Measurements from ENCODE around the gene NLRP4. TPM values are rescaled to one million over a fixed set of nuclear protein-coding genes. Genes with fewer than 3 reads are reported as not detected.
"Not testable (repeated sequence)": the region's sequence is repeated elsewhere in the genome, so short reads cannot be mapped to it uniquely, and the experiment has no call there.

The NLRP4 gene
- total and polyA plus RNA-seq, 9 donors, result 0.37 to 1.5 TPM; not detected in 7

- intact Hi-C loops (cut with DNase I), result no loop called here
- no peak for TF ChIP-seq CTCF (IDR thresholded peaks at IDR 0.05)
- no peak for TF ChIP-seq EP300 (IDR thresholded peaks at IDR 0.05)
- no peak for TF ChIP-seq POLR2A (IDR thresholded peaks at IDR 0.05)
- H3K36me3 ChIP-seq, result no peaks in the 10 kb centered on the region
- no peaks in the 10 kb centered on the region for H3K4me1 ChIP-seq (ENCODE audit: insufficient read depth)
- H3K27ac ChIP-seq, result no peak overlapping the region
- no peaks in the 10 kb centered on the region for H3K9me3 ChIP-seq
- H3K27me3 ChIP-seq, result no peaks in the 10 kb centered on the region
- DNase-seq, result no peak
- no peak overlapping the region for H3K4me3 ChIP-seq
- WGBS, 3 donors, result 78 to 84% (median 81%) methylated on average over 7 of the region's 7 CpGs
Measured at GRCh38 chr19:55912916-55913315, 76.6 kb downstream of the NLRP4 start.

GRCh38 chr19:55913643-55914268 is 77.4 kb downstream of the NLRP4 start:
- 43 to 56% (median 50%) methylated on average over 9 of the region's 9 CpGs for WGBS, 3 donors
- TF ChIP-seq EP300 (IDR thresholded peaks at IDR 0.05) (no peak), POLR2A (IDR thresholded peaks at IDR 0.05) (no peak), CTCF (IDR thresholded peaks at IDR 0.05) (no peak)
- DNase-seq, result no peak
- Histone ChIP-seq H3K36me3 (no peaks in the 10 kb centered on the region), H3K27me3 (no peaks in the 10 kb centered on the region), H3K4me3 (no peak overlapping the region), H3K9me3 (no peaks in the 10 kb centered on the region), H3K4me1 (ENCODE audit: insufficient read depth) (no peaks in the 10 kb centered on the region), H3K27ac (no peak overlapping the region)
- intact Hi-C loops (cut with DNase I), result no loop called here

GRCh38 chr19:55923556-55923955 is 87.2 kb downstream of the NLRP4 start:
- no peak for TF ChIP-seq EP300 (IDR thresholded peaks at IDR 0.05)
- no peak for TF ChIP-seq POLR2A (IDR thresholded peaks at IDR 0.05)
- TF ChIP-seq CTCF (IDR thresholded peaks at IDR 0.05), result no peak
- WGBS, 3 donors, result 72 to 78% (median 72%) methylated on average over 5 of the region's 5 CpGs
- no peaks in the 10 kb centered on the region for H3K27me3 ChIP-seq
- no peaks in the 10 kb centered on the region for H3K36me3 ChIP-seq
- H3K4me3 ChIP-seq, result no peak overlapping the region
- no peaks in the 10 kb centered on the region for H3K4me1 ChIP-seq (ENCODE audit: insufficient read depth)
- intact Hi-C loops (cut with DNase I), result no loop called here
- DNase-seq, result no peak
- no peaks in the 10 kb centered on the region for H3K9me3 ChIP-seq
- H3K27ac ChIP-seq, result no peak overlapping the region

GRCh38 chr19:55927991-55928390 is 91.7 kb downstream of the NLRP4 start:
- TF ChIP-seq EP300 (IDR thresholded peaks at IDR 0.05), result no peak
- TF ChIP-seq POLR2A (IDR thresholded peaks at IDR 0.05), result no peak
- TF ChIP-seq CTCF (IDR thresholded peaks at IDR 0.05), result no peak
- intact Hi-C loops (cut with DNase I), result no loop called here
- DNase-seq, result no peak
- no peak overlapping the region for H3K4me3 ChIP-seq
- H3K9me3 ChIP-seq, result no peaks in the 10 kb centered on the region
- 73 to 81% (median 79%) methylated on average over 8 of the region's 8 CpGs for WGBS, 3 donors
- no peaks in the 10 kb centered on the region for H3K27me3 ChIP-seq
- H3K27ac ChIP-seq, result no peak overlapping the region
- H3K36me3 ChIP-seq, result no peaks in the 10 kb centered on the region
- no peaks in the 10 kb centered on the region for H3K4me1 ChIP-seq (ENCODE audit: insufficient read depth)

- H3K4me1 ChIP-seq (ENCODE audit: insufficient read depth); H3K4me3 ChIP-seq; DNase-seq; H3K36me3 ChIP-seq; H3K27ac ChIP-seq; H3K27me3 ChIP-seq; intact Hi-C loops (cut with DNase I); H3K9me3 ChIP-seq: not testable (repeated sequence)
- WGBS, 3 donors, result 83 to 95% (median 89%) methylated on average over 5 of the region's 5 CpGs
Measured at GRCh38 chr19:55929258-55929657, 92.9 kb downstream of the NLRP4 start.

Measured in ovary (tissue), 9 donors.